Hepatocyte (in vitro differentiated cells): Measurements from ENCODE around the gene ABHD17B. TPM values are rescaled to one million over a fixed set of nuclear protein-coding genes. Genes with fewer than 3 reads are reported as not detected.

ENCODE experiments used
- DNase-seq: peaks from one replicate; pipeline ENCODE4 v3.0.0-alpha.2; 2016; ENCODE audit warnings: low spot score
- H2AFZ ChIP-seq: fragments of 200-600 bp; sonication (generic); 2 replicates; pipeline ENCODE4 v1.6.0; 2016; ENCODE audit warnings: antibody characterized with exemption, mild to moderate bottlenecking
- H3K27ac ChIP-seq: fragments of 200-600 bp; sonication (generic); 2 replicates; pipeline ENCODE4 v1.5.1; 2016; ENCODE audit warnings: mild to moderate bottlenecking
- H3K27me3 ChIP-seq: fragments of 200-600 bp; sonication (generic); 2 replicates; pipeline ENCODE4 v1.6.1; 2016
- H3K36me3 ChIP-seq: fragments of 200-600 bp; sonication (generic); replicated peaks from 2 replicates; pipeline ENCODE4 v1.5.1; 2016; ENCODE audit warnings: low read depth; ENCODE audit not compliant: insufficient read depth
- H3K4me1 ChIP-seq: fragments of 200-600 bp; sonication (generic); 2 replicates; pipeline ENCODE4 v1.5.1; 2016; ENCODE audit warnings: mild to moderate bottlenecking, moderate library complexity; ENCODE audit not compliant: insufficient read depth
- H3K4me2 ChIP-seq: fragments of 200-600 bp; sonication (generic); 2 replicates; pipeline ENCODE4 v1.6.0; 2016
- H3K4me3 ChIP-seq: fragments of 200-600 bp; sonication (generic); 2 replicates; pipeline ENCODE4 v1.5.1; 2016; ENCODE audit warnings: mild to moderate bottlenecking
- H3K79me2 ChIP-seq: fragments of 200-600 bp; sonication (generic); 2 replicates; pipeline ENCODE4 v1.6.0; 2017; ENCODE audit warnings: mild to moderate bottlenecking
- H3K9me2 ChIP-seq: fragments of 200-600 bp; sonication (generic); replicated peaks from 2 replicates; pipeline ENCODE4 v1.6.0; 2017; ENCODE audit warnings: mild to moderate bottlenecking; ENCODE audit not compliant: insufficient read depth
- H3K9me3 ChIP-seq: fragments of 200-600 bp; sonication (generic); 2 replicates; pipeline ENCODE4 v1.5.1; 2016; ENCODE audit warnings: low read depth, mild to moderate bottlenecking
- H4K20me1 ChIP-seq: fragments of 200-600 bp; sonication (generic); 2 replicates; pipeline ENCODE4 v1.6.0; 2016; ENCODE audit warnings: mild to moderate bottlenecking; ENCODE audit not compliant: insufficient read depth, poor library complexity, severe bottlenecking
- CTCF ChIP-seq: fragments of 200-600 bp; sonication (generic); IDR thresholded peaks from 2 replicates; pipeline ENCODE4 v1.5.1; 2016; ENCODE audit warnings: antibody characterized with exemption, mild to moderate bottlenecking; ENCODE audit not compliant: poor library complexity
- EZH2 ChIP-seq: fragments of 200-600 bp; sonication (generic); IDR thresholded peaks from 2 replicates; pipeline ENCODE4 v1.6.1; 2016; ENCODE audit warnings: antibody characterized with exemption, mild to moderate bottlenecking, borderline replicate concordance
- EZH2phosphoT487 ChIP-seq: fragments of 200-600 bp; sonication (generic); IDR thresholded peaks from one replicate; pipeline ENCODE4 v1.6.1; 2018; ENCODE audit warnings: antibody characterized with exemption, mild to moderate bottlenecking, low read depth, moderate library complexity; ENCODE audit not compliant: unreplicated experiment, severe bottlenecking
- WGBS: methylation state at CpG from one replicate; pipeline ENCODE4 v1.1.6; 2016; ENCODE audit warnings: low lambda C conversion rate; ENCODE audit errors: missing lambda C conversion rate; 5-methylcytosine and 5-hydroxymethylcytosine counted together
- polyA plus RNA-seq: library from polyadenylated mRNA; unstranded; fragments of >200 nt; fragmentation: Nextera tagmentation; extraction: Ambion mirVana; gene quantifications from 2 replicates; pipeline ENCODE4 v1.2.1, GENCODE V29; 2016
- total RNA-seq: library from RNA; depleted of rRNA; stranded (reverse); fragments of >200 nt; gene quantifications from 2 replicates; pipeline ENCODE4 v1.2.3, GENCODE V29; 2014

Gene ABHD17B
- total and polyA plus RNA-seq, 2 experiments from 2014 or later = 26.9 to 40.0 TPM

GRCh38 chr9:71937898-71938297, 26.9 kb upstream of the ABHD17B start:
- no peaks in the 10 kb centered on the region for H3K9me3 ChIP-seq
- DNase-seq = no peak
- no peak overlapping the region for H3K4me2 ChIP-seq
- H3K4me1 ChIP-seq = peaks cover 4% of the 10 kb centered on the region
- no peak overlapping the region for H3K4me3 ChIP-seq
- no peaks in the 10 kb centered on the region for H3K27me3 ChIP-seq
- H3K27ac ChIP-seq = no peak overlapping the region
- H3K9me2 ChIP-seq = no peaks in the 10 kb centered on the region
- peaks cover 4% of the 10 kb centered on the region for H4K20me1 ChIP-seq
- no peaks in the 10 kb centered on the region for H3K36me3 ChIP-seq
- peaks cover 76% of the 10 kb centered on the region for H3K79me2 ChIP-seq
- TF ChIP-seq CTCF (no peak), EZH2phosphoT487 (no peak), EZH2 (no peak)
- H2AFZ ChIP-seq = no peak overlapping the region
- 98% methylated on average over 1 of the region's 1 CpG for WGBS

GRCh38 chr9:71937070-71937625, 26.2 kb upstream of the ABHD17B start:
- H3K27ac ChIP-seq = no peak overlapping the region

GRCh38 chr9:71936066-71936465, 25.1 kb upstream of the ABHD17B start:
- peaks cover 84% of the 10 kb centered on the region for H3K79me2 ChIP-seq

More at GRCh38 chr9:71937070-71937625, 26.2 kb upstream of the ABHD17B start:
- DNase-seq = no peak
- peaks cover 81% of the 10 kb centered on the region for H3K79me2 ChIP-seq
- H3K36me3 ChIP-seq = no peaks in the 10 kb centered on the region
- peaks cover 4% of the 10 kb centered on the region for H3K4me1 ChIP-seq
- H2AFZ ChIP-seq = no peak overlapping the region
- H3K4me3 ChIP-seq = no peak overlapping the region
- H3K27me3 ChIP-seq = no peaks in the 10 kb centered on the region
- WGBS = 77% methylated on average over 4 of the region's 4 CpGs
- no peak for TF ChIP-seq EZH2
- no peak for TF ChIP-seq EZH2phosphoT487
- no peak for TF ChIP-seq CTCF
- H3K9me2 ChIP-seq = no peaks in the 10 kb centered on the region
- H3K9me3 ChIP-seq = no peaks in the 10 kb centered on the region
- peaks cover 4% of the 10 kb centered on the region for H4K20me1 ChIP-seq
- no peak overlapping the region for H3K4me2 ChIP-seq

More at GRCh38 chr9:71936066-71936465, 25.1 kb upstream of the ABHD17B start:
- H3K27ac ChIP-seq = no peak overlapping the region
- H2AFZ ChIP-seq = no peak overlapping the region
- H4K20me1 ChIP-seq = peaks cover 4% of the 10 kb centered on the region
- no peaks in the 10 kb centered on the region for H3K9me2 ChIP-seq
- WGBS = 78% methylated on average over 1 of the region's 1 CpG
- DNase-seq = no peak
- no peak overlapping the region for H3K4me2 ChIP-seq
- no peaks in the 10 kb centered on the region for H3K27me3 ChIP-seq
- H3K9me3 ChIP-seq = no peaks in the 10 kb centered on the region
- TF ChIP-seq EZH2 (no peak), EZH2phosphoT487 (no peak), CTCF (no peak)
- no peaks in the 10 kb centered on the region for H3K36me3 ChIP-seq
- H3K4me3 ChIP-seq = no peak overlapping the region
- peaks cover 4% of the 10 kb centered on the region for H3K4me1 ChIP-seq
